WERI-Rb-1 (cell line): ENCODE data around the gene CDH4.

Experiments
- DNase-seq: peaks from one replicate; pipeline ENCODE4 v3.0.0-alpha.2; 2020
- H3K27ac ChIP-seq: fragments of 250-450 bp; sonication (Bioruptor Pico); 2 replicates; pipeline ENCODE4 v1.5.1; 2020; ENCODE audit warnings: mild to moderate bottlenecking, moderate library complexity
- H3K27me3 ChIP-seq: fragments of 250-450 bp; sonication (Bioruptor Pico); 2 replicates; pipeline ENCODE4 v1.5.1; 2021; ENCODE audit warnings: mild to moderate bottlenecking, low read depth, moderate library complexity; ENCODE audit not compliant: insufficient read depth, severe bottlenecking
- H3K36me3 ChIP-seq: fragments of 250-450 bp; sonication (Bioruptor Pico); 2 replicates; pipeline ENCODE4 v1.5.1; 2020; ENCODE audit warnings: mild to moderate bottlenecking, moderate library complexity
- H3K4me3 ChIP-seq: 2 replicates; pipeline ENCODE4 v1.5.1; 2011; ENCODE audit warnings: low read depth, mild to moderate bottlenecking, control low read depth, low read length
- H3K9me3 ChIP-seq: fragments of 250-450 bp; sonication (Bioruptor Pico); 2 replicates; pipeline ENCODE4 v1.5.1; 2021; ENCODE audit warnings: mild to moderate bottlenecking, moderate library complexity; ENCODE audit not compliant: severe bottlenecking
- CTCF ChIP-seq: IDR thresholded peaks from 2 replicates; pipeline ENCODE4 v1.5.1; 2011; ENCODE audit warnings: low read depth, mild to moderate bottlenecking, control low read depth, inconsistent platforms, low read length

Gene CDH4

GRCh38 chr20:61753316-61753942, 501.4 kb downstream of the CDH4 start:
- H3K27ac ChIP-seq = no peak overlapping the region

GRCh38 chr20:61753987-61754956, 502.2 kb downstream of the CDH4 start:
- Histone ChIP-seq H3K4me3 (no peak overlapping the region), H3K27me3 (peaks cover 88% of the 10 kb centered on the region), H3K36me3 (no peaks in the 10 kb centered on the region), H3K9me3 (peaks cover 7% of the 10 kb centered on the region), H3K27ac (no peak overlapping the region)
- no peak for TF ChIP-seq CTCF
- DNase-seq = no peak

More at GRCh38 chr20:61753316-61753942, 501.4 kb downstream of the CDH4 start:
- Histone ChIP-seq H3K9me3 (peaks cover 7% of the 10 kb centered on the region), H3K36me3 (no peaks in the 10 kb centered on the region), H3K4me3 (no peak overlapping the region), H3K27me3 (peaks cover 87% of the 10 kb centered on the region)
- TF ChIP-seq CTCF = no peak
- no peak for DNase-seq

GRCh38 chr20:61754976-61755778, 503.1 kb downstream of the CDH4 start:
- peaks cover 91% of the 10 kb centered on the region for H3K27me3 ChIP-seq
- H3K9me3 ChIP-seq = peaks cover 7% of the 10 kb centered on the region
- no peak overlapping the region for H3K4me3 ChIP-seq
- no peak overlapping the region for H3K27ac ChIP-seq
- TF ChIP-seq CTCF = no peak
- DNase-seq = no peak
- H3K36me3 ChIP-seq = no peaks in the 10 kb centered on the region

- H3K4me3 ChIP-seq = no peak overlapping the region
- no peak overlapping the region for H3K27ac ChIP-seq
- H3K9me3 ChIP-seq = peaks cover under 1% of the 10 kb centered on the region
- H3K36me3 ChIP-seq = no peaks in the 10 kb centered on the region
- TF ChIP-seq CTCF = no peak
- no peak for DNase-seq
- H3K27me3 ChIP-seq = peaks cover 94% of the 10 kb centered on the region
Observed at GRCh38 chr20:61755971-61756845, 504.1 kb downstream of the CDH4 start.
